Body of pancreas (tissue), 4 donors: ENCODE results near the gene KRTAP10-8.

Experiments
- POLR2A ChIP-seq, 3 donors: fragments of 450-650 bp; IDR thresholded peaks; one replicate each; pipeline ENCODE4 v1.6.1; 2016; ENCODE audit warnings: antibody characterized with exemption in 3 of 3, mild to moderate bottlenecking in 2 of 3
- TF ChIP-seq, protein P1 (sequence below), 7 experiments: fragments of 450-650 bp in 4 of 7; fragments of 200-600 bp in 3 of 7; sonication (generic) in 3 of 7; IDR thresholded peaks; one replicate each; pipeline ENCODE4 v1.5.1; 2016 to 2019; ENCODE audit warnings: antibody characterized with exemption in 7 of 7

DNA sequence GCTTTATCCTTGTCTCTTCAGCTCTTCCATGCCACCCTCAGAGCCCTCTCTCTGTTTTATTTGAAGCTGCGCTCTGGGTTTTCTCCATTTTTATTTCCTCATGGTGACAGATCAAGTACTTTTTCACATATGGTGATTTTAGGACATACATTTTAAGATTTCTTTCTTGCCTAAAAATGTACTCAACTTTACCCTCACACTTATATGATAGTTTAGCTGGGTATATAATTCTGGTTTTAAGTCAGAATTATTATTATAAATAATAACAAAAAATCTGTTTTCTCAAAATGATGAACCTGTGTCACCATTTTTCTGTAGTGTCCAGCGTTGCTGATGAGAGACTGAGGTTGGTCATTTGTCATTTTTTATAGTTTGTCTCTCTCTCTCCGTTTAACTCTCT is 30.7 kb upstream of the KRTAP10-8 start:
- TF ChIP-seq, protein P1, sequence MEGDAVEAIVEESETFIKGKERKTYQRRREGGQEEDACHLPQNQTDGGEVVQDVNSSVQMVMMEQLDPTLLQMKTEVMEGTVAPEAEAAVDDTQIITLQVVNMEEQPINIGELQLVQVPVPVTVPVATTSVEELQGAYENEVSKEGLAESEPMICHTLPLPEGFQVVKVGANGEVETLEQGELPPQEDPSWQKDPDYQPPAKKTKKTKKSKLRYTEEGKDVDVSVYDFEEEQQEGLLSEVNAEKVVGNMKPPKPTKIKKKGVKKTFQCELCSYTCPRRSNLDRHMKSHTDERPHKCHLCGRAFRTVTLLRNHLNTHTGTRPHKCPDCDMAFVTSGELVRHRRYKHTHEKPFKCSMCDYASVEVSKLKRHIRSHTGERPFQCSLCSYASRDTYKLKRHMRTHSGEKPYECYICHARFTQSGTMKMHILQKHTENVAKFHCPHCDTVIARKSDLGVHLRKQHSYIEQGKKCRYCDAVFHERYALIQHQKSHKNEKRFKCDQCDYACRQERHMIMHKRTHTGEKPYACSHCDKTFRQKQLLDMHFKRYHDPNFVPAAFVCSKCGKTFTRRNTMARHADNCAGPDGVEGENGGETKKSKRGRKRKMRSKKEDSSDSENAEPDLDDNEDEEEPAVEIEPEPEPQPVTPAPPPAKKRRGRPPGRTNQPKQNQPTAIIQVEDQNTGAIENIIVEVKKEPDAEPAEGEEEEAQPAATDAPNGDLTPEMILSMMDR (IDR thresholded peaks at IDR 0.05): no peak
- TF ChIP-seq POLR2A (IDR thresholded peaks at IDR 0.05): no peak
